Measurements from ENCODE around the gene FAM219A.

DNA sequence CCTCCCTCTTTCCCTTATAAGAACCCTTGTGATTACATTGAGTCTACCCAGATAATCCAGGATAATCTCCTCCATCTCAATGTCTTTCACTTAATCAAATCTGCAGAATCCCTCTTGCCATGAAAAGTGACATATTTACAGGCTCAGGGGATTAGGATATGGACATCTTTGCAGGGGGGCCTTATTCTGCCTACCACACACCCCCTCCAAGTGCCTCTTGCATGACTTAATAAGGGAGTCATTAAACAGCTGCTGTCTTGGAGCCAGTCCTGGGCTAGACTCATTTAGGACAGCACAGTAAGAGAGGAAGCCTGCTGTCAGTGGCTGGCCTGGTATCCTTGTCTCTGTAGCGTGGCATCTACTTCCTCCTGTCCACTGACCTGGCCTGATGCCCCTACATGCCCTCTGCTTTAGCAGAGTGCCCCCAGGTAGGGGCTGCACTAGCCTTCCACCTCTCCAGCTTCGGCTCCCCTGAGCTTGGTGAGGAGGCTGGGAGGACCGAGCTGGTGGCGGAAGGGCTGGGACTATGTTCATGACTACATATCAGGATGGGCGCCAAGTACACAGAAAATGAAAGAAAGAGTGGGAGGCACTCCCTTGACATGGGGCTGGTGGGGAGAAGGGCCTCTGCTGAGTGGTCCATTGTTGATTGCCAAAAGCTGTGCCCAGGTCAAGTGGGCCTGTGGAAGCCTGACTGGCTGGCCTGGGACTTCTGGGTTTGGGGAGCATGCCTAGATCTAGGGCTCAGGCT lies 47.2 kb upstream of the FAM219A start:
- TF ChIP-seq CTCF (IDR thresholded peaks at IDR 0.05), result no peak
- TF ChIP-seq POLR2A (IDR thresholded peaks at IDR 0.05; ENCODE audit: low read depth), result no peak

Data from esophagus muscularis mucosa (tissue), 3 donors.